Thyroid gland (tissue), 4 donors: ENCODE data around the gene PGM5.

ENCODE experiments used
- POLR2A ChIP-seq, 2 donors: fragments of 450-650 bp; IDR thresholded peaks; one replicate each; pipeline ENCODE4 v1.6.1; 2017; ENCODE audit warnings: antibody characterized with exemption in 2 of 2, mild to moderate bottlenecking in 2 of 2, moderate library complexity in 1 of 2
- TF ChIP-seq, protein P1 (sequence below), 6 experiments: fragments of 200-600 bp in 3 of 6; fragments of 450-650 bp in 3 of 6; sonication (generic) in 3 of 6; IDR thresholded peaks; one replicate each; pipeline ENCODE4 v1.5.1; 2016 to 2019; ENCODE audit warnings: antibody characterized with exemption in 6 of 6, mild to moderate bottlenecking in 2 of 6, inconsistent platforms in 1 of 6, moderate library complexity in 1 of 6

DNA sequence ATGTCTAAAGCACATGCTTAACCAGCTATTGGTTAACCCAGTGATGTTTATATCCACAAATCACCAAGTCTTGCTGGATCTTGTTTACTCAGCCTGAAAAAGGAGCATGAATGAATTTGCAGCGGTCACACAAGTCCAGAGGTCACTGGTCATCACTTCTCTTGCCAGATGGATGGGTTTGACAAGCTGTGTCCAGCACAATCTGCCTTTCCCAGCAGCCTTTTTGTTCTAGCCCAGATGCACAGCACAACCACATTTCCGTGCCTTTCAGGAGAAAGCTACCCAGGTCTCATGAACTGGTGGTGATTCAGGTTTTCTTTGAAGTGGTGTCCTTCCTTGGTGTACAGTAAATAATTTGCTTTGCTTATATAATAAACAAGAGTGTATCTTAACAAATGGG lies 152.1 kb downstream of the PGM5 start:
- no peak for TF ChIP-seq POLR2A (IDR thresholded peaks at IDR 0.05)
- TF ChIP-seq, protein P1, sequence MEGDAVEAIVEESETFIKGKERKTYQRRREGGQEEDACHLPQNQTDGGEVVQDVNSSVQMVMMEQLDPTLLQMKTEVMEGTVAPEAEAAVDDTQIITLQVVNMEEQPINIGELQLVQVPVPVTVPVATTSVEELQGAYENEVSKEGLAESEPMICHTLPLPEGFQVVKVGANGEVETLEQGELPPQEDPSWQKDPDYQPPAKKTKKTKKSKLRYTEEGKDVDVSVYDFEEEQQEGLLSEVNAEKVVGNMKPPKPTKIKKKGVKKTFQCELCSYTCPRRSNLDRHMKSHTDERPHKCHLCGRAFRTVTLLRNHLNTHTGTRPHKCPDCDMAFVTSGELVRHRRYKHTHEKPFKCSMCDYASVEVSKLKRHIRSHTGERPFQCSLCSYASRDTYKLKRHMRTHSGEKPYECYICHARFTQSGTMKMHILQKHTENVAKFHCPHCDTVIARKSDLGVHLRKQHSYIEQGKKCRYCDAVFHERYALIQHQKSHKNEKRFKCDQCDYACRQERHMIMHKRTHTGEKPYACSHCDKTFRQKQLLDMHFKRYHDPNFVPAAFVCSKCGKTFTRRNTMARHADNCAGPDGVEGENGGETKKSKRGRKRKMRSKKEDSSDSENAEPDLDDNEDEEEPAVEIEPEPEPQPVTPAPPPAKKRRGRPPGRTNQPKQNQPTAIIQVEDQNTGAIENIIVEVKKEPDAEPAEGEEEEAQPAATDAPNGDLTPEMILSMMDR (IDR thresholded peaks at IDR 0.05), result no peak
